Gastroesophageal sphincter (tissue), 4 donors: ENCODE results near the gene MKLN1. TPM values are rescaled to one million over a fixed set of nuclear protein-coding genes. Genes with fewer than 3 reads are reported as not detected.
A peak's percentile ranks its signal among the peaks of the same experiment; 100 is the strongest.
"Not testable (repeated sequence)": the region's sequence is repeated elsewhere in the genome, so short reads cannot be mapped to it uniquely, and the experiment has no call there.

Source experiments
- ATAC-seq: fragments of 150-250 bp; one replicate; pipeline ENCODE4 v1.9.1; 2016; ENCODE audit warnings: mild to moderate bottlenecking, moderate library complexity
- H3K27ac ChIP-seq, 4 donors: fragments of 200-600 bp; sonication (generic) in 3 of 4; 1 replicate in 3 of 4; 2 replicates in 1 of 4; pipeline ENCODE4 v1.5.1; 2016 to 2019
- H3K27me3 ChIP-seq: fragments of 200-600 bp; sonication (generic); one replicate; pipeline ENCODE4 v1.5.1; 2019
- H3K36me3 ChIP-seq, 2 donors: fragments of 200-600 bp; sonication (generic); one replicate each; pipeline ENCODE4 v1.5.1; 2019; ENCODE audit warnings: control low read depth in 1 of 2
- H3K4me1 ChIP-seq, 3 donors: fragments of 200-600 bp; sonication (generic); 1 replicate in 2 of 3; 2 replicates in 1 of 3; pipeline ENCODE4 v1.5.1; 2016 to 2019; ENCODE audit warnings: control low read depth in 2 of 3
- H3K4me3 ChIP-seq, 2 donors: fragments of 200-600 bp; sonication (generic); one replicate each; pipeline ENCODE4 v1.5.1; 2019; ENCODE audit warnings: mild to moderate bottlenecking in 1 of 2, moderate library complexity in 1 of 2
- H3K9me3 ChIP-seq, 3 donors: fragments of 200-600 bp; sonication (generic); one replicate each; pipeline ENCODE4 v1.5.1; 2017 to 2019; ENCODE audit warnings: control low read depth in 2 of 3
- CTCF ChIP-seq, 4 experiments: fragments of 200-600 bp in 2 of 4; fragments of 450-650 bp in 2 of 4; sonication (generic) in 1 of 4; IDR thresholded peaks; one replicate each; pipeline ENCODE4 v1.5.1; 2017 to 2019; ENCODE audit warnings: antibody characterized with exemption in 4 of 4, mild to moderate bottlenecking in 2 of 4, moderate library complexity in 2 of 4
- EP300 ChIP-seq: sonication (generic); formaldehyde crosslinking; IDR thresholded peaks from one replicate; pipeline ENCODE4 v1.6.1; 2017; ENCODE audit warnings: antibody characterized with exemption, mild to moderate bottlenecking
- POLR2A ChIP-seq, 2 donors: fragments of 450-650 bp; IDR thresholded peaks; one replicate each; pipeline ENCODE4 v1.6.1; 2017; ENCODE audit warnings: antibody characterized with exemption in 2 of 2, mild to moderate bottlenecking in 2 of 2, moderate library complexity in 1 of 2
- POLR2AphosphoS5 ChIP-seq: sonication (generic); formaldehyde crosslinking; IDR thresholded peaks from one replicate; pipeline ENCODE4 v1.6.1; 2017; ENCODE audit warnings: antibody characterized with exemption
- WGBS, 2 donors: methylation state at CpG; one replicate each; pipeline ENCODE4 v1.1.5; 2018; ENCODE audit warnings: low coverage in 1 of 2; 5-methylcytosine and 5-hydroxymethylcytosine counted together
- total RNA-seq, 4 donors: library from RNA; depleted of rRNA; stranded (reverse); fragments of >200 nt; gene quantifications; one replicate each; pipeline ENCODE4 v1.1.0, GENCODE V29; 2016

MKLN1 gene
- total RNA-seq, 4 donors from 2014 or later: 40.4 to 82.8 (median 58.6) TPM

GRCh38 chr7:131501930-131502685 lies 174.4 kb downstream of the MKLN1 start:
- peaks cover 0 to 40% (median 13%) of the 10 kb centered on the region in 3 donors for H3K4me1 ChIP-seq
- 71 to 96% methylated on average over 4 to 8 of the region's 14 CpGs for WGBS, 2 donors
- H3K36me3 ChIP-seq: peaks cover 0 to 30% of the 10 kb centered on the region in 2 donors
- no peaks in the 10 kb centered on the region for H3K27me3 ChIP-seq
- TF ChIP-seq EP300 (no peak), CTCF (IDR thresholded peaks at IDR 0.05) (no peak), POLR2A (IDR thresholded peaks at IDR 0.05) (no peak)
- H3K9me3 ChIP-seq: no peaks in the 10 kb centered on the region
- ATAC-seq: no peak
- peak overlapping the region in 3 of 4 donors; percentile 57 to 63 (median 60) for H3K27ac ChIP-seq
- H3K4me3 ChIP-seq: no peak overlapping the region

GRCh38 chr7:131502810-131503508 lies 175.3 kb downstream of the MKLN1 start:
- H3K36me3 ChIP-seq: peaks cover 0 to 22% of the 10 kb centered on the region in 2 donors
- no peak overlapping the region for H3K4me3 ChIP-seq
- ATAC-seq: peak; percentile 44
- 20 to 42% methylated on average over 1 to 6 of the region's 9 CpGs for WGBS, 2 donors
- TF ChIP-seq POLR2A (IDR thresholded peaks at IDR 0.05) (no peak), POLR2AphosphoS5 (no peak), EP300 (no peak), CTCF (IDR thresholded peaks at IDR 0.05) (no peak)
- no peaks in the 10 kb centered on the region for H3K9me3 ChIP-seq
- peak overlapping the region in 3 of 4 donors; percentile 57 to 63 (median 60) for H3K27ac ChIP-seq
- H3K4me1 ChIP-seq: peaks cover 0 to 38% (median 14%) of the 10 kb centered on the region in 3 donors
- H3K27me3 ChIP-seq: no peaks in the 10 kb centered on the region

GRCh38 chr7:131503639-131504038 lies 176.0 kb downstream of the MKLN1 start:
- H3K4me3 ChIP-seq: no peak overlapping the region
- WGBS, 2 donors: 48 to 54% methylated on average over 3 to 6 of the region's 6 CpGs
- ATAC-seq: no peak
- peaks cover 0 to 17% of the 10 kb centered on the region in 2 donors for H3K36me3 ChIP-seq
- H3K27ac ChIP-seq: peak overlapping the region in 3 of 4 donors; percentile 57 to 63 (median 60)
- H3K27me3 ChIP-seq: no peaks in the 10 kb centered on the region
- H3K4me1 ChIP-seq: peaks cover 0 to 40% (median 16%) of the 10 kb centered on the region in 3 donors
- TF ChIP-seq CTCF (IDR thresholded peaks at IDR 0.05) (no peak), POLR2A (IDR thresholded peaks at IDR 0.05) (no peak), POLR2AphosphoS5 (no peak), EP300 (no peak)
- no peaks in the 10 kb centered on the region for H3K9me3 ChIP-seq

DNA sequence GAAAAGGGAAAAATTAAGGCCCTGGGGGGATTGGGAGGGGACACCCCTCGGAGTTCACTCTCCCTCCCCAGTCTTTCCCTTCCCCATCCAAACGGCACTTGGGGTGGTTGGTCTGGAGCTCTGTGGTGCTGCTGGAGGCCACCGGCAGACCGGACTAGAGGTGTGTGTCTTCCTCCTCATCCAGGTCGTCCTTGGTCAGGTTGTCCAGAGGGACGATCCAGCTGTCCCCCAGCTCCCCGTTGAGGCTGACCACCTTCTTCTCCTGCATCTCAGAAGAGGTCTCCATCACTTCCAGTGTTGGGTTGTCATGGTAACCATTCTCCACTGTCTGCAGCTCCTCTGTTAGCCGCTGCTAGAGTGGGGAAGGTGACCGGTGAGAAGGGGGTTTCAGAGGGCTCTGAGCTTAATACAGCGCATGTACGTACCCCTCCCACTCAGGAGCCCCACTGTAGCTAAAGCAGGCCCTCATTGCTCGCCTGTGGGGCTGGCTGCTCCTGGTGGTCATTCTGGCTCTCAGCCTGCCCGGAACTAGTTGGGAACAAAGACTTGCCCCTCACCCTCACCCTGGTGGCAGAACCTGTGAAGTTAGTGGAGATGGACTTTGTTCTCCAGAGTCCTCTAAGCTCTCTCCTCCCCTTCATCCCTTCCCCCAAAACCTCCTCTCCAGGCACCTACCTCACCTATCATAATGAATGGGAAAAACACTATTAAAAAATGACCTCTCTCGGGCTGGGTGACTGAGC lies 176.7 kb downstream of the MKLN1 start:
- Histone ChIP-seq H3K4me1 (peaks cover 0 to 45% (median 16%) of the 10 kb centered on the region in 3 donors), H3K27me3 (no peaks in the 10 kb centered on the region), H3K9me3 (no peaks in the 10 kb centered on the region), H3K27ac (no peak overlapping the region), H3K4me3 (no peak overlapping the region), H3K36me3 (peaks cover 0 to 18% of the 10 kb centered on the region in 2 donors)
- TF ChIP-seq EP300 (no peak), POLR2AphosphoS5 (no peak)
- 89% methylated on average over 11 of the region's 14 CpGs; no CpG with 5 or more reads in 1 of the 2 donors for WGBS, 2 donors
- ATAC-seq: no peak

DNA sequence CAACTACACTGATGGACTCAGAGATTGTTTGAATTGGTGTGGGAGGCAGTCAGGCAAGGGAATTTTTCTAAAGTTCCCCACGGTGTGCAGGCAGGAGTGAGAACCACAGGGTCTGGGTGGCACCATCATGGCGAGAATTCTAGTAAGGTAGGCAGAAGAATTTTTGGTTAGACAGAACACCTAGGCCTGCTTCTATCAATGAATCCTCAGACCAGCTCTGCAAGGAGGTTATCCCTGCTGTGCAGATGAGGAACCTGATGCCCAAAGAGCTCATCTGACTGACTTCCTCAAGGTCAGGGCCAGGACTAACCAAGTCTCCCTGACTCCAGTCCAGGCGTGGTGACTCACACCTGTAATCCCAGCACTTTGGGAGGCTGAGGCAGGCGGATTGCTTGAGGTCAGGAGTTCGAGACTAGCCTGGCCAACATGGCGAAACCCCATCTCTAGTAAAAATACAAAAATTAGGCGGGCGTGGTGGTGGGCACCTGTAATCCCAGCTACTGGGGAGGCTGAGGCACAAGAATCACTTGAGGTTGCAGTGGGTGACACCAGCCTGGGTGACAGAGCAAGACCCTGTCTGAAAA lies 177.5 kb downstream of the MKLN1 start:
- H3K27ac ChIP-seq, ATAC-seq, H3K27me3 ChIP-seq, H3K9me3 ChIP-seq, H3K4me3 ChIP-seq: not testable (repeated sequence)
- H3K4me1 ChIP-seq: peaks cover 0 to 45% (median 16%) of the 10 kb centered on the region in 3 donors
- peaks cover 0 to 20% of the 10 kb centered on the region in 2 donors for H3K36me3 ChIP-seq
- WGBS, 2 donors: 73 to 75% methylated on average over 2 of the region's 8 CpGs
